B cell (primary cell): Measurements from ENCODE around the gene NFATC1. TPM values are rescaled to one million over a fixed set of nuclear protein-coding genes. Genes with fewer than 3 reads are reported as not detected.

Experiments used
- ATAC-seq: fragments of 200-7000 bp; cut with Tn5 transposase; one replicate; pipeline ENCODE4 v1.10.0; 2021; ENCODE audit warnings: low read depth, mild to moderate bottlenecking, moderate number of reproducible peaks, moderate library complexity
- CTCF ChIA-PET: fragments of 350-600 bp; sonication (Branson Sonifier 250); formaldehyde crosslinking; loops from one replicate; lab custom pipeline; 2021; ENCODE audit warnings: antibody characterized with exemption, inconsistent platforms; lab: Charles Lee
- POLR2A ChIA-PET: fragments of 350-600 bp; sonication (Branson Sonifier 250); formaldehyde crosslinking; loops from one replicate; lab custom pipeline; 2021; ENCODE audit warnings: antibody characterized with exemption; lab: Charles Lee
- DNase-seq: peaks from one replicate; pipeline ENCODE4 v3.0.0; 2013
- H2AFZ ChIP-seq: 2 replicates; pipeline ENCODE4 v1.6.1; 2012; ENCODE audit warnings: mild to moderate bottlenecking, low read depth, low read length; ENCODE audit not compliant: insufficient read depth, poor library complexity, severe bottlenecking
- H3K27ac ChIP-seq, 2 donors: 1 replicate in 1 of 2; 2 replicates in 1 of 2; pipeline ENCODE4 v1.5.1; 2012 to 2013; ENCODE audit warnings: low read length in 2 of 2, mild to moderate bottlenecking in 2 of 2, moderate library complexity in 1 of 2
- H3K27me3 ChIP-seq, 4 experiments: fragments of 200-600 bp in 1 of 4; sonication (generic) in 1 of 4; replicated peaks in 1 of 4; 1 replicate in 2 of 4; 2 replicates in 2 of 4; pipeline versions ENCODE4 v1.6.1 to v1.7.0; 2013 to 2016; ENCODE audit warnings: low read length in 3 of 4, mild to moderate bottlenecking in 2 of 4, mixed read lengths in 1 of 4, moderate library complexity in 1 of 4; ENCODE audit not compliant: insufficient read depth in 4 of 4, control insufficient read depth in 3 of 4; ENCODE audit errors: control extremely low read depth in 1 of 4
- H3K36me3 ChIP-seq, 2 experiments: replicated peaks in 1 of 2; 1 replicate in 1 of 2; 2 replicates in 1 of 2; pipeline versions ENCODE4 v1.6.1 to v1.7.1; 2013; ENCODE audit warnings: low read length in 1 of 2; ENCODE audit not compliant: insufficient read depth in 2 of 2, control insufficient read depth in 1 of 2; ENCODE audit errors: control extremely low read depth in 1 of 2, extremely low read depth in 1 of 2
- H3K4me1 ChIP-seq, 2 donors: fragments of 200-600 bp in 1 of 2; sonication (generic) in 1 of 2; 1 replicate in 1 of 2; 2 replicates in 1 of 2; pipeline versions ENCODE4 v1.5.1 to v1.6.1; 2013 to 2017; ENCODE audit warnings: low read length in 2 of 2; ENCODE audit not compliant: control insufficient read depth in 2 of 2, insufficient read depth in 2 of 2
- H3K4me2 ChIP-seq: replicated peaks from 2 replicates; pipeline ENCODE3; 2012; ENCODE audit warnings: mild to moderate bottlenecking, low read depth, low read length; ENCODE audit not compliant: poor library complexity, severe bottlenecking
- H3K4me3 ChIP-seq, 5 experiments: fragments of 200-600 bp in 1 of 5; sonication (generic) in 1 of 5; 1 replicate in 3 of 5; 2 replicates in 2 of 5; pipeline versions ENCODE4 v1.5.1 to v1.7.0; 2011 to 2016; ENCODE audit warnings: low read length in 4 of 5, mild to moderate bottlenecking in 4 of 5, low read depth in 2 of 5, control low read depth in 1 of 5, moderate library complexity in 1 of 5; ENCODE audit not compliant: insufficient read depth in 1 of 5; ENCODE audit errors: control extremely low read depth in 1 of 5, extremely low read depth in 1 of 5
- H3K79me2 ChIP-seq: fragments of 200-600 bp; sonication (generic); one replicate; pipeline ENCODE4 v1.6.0; 2016; ENCODE audit warnings: low read length; ENCODE audit not compliant: control insufficient read depth, insufficient read depth
- H3K9ac ChIP-seq: fragments of 200-600 bp; sonication (generic); 2 replicates; pipeline ENCODE4 v1.6.1; 2017; ENCODE audit warnings: mild to moderate bottlenecking, low read length, moderate library complexity
- H3K9me3 ChIP-seq, 3 donors: one replicate each; pipeline versions ENCODE4 v1.6.1 to v1.7.1; 2013; ENCODE audit warnings: low read length in 2 of 3; ENCODE audit not compliant: control insufficient read depth in 2 of 3, insufficient read depth in 1 of 3; ENCODE audit errors: control extremely low read depth in 1 of 3
- H4K20me1 ChIP-seq: 2 replicates; pipeline ENCODE4 v1.6.0; 2012; ENCODE audit warnings: mild to moderate bottlenecking, low read length; ENCODE audit not compliant: insufficient read depth, control insufficient read depth, poor library complexity, severe bottlenecking
- H3K27ac Mint-ChIP-seq: one replicate; pipeline ENCODE4 v1.8.0; 2021; ENCODE audit warnings: mixed read lengths
- H3K27me3 Mint-ChIP-seq: one replicate; pipeline ENCODE4 v1.8.0; 2021; ENCODE audit warnings: mixed read lengths
- H3K4me1 Mint-ChIP-seq: one replicate; pipeline ENCODE4 v1.8.0; 2021; ENCODE audit warnings: mixed read lengths
- H3K4me3 Mint-ChIP-seq: one replicate; pipeline ENCODE4 v1.8.0; 2021; ENCODE audit warnings: mixed read lengths
- H3K9me3 Mint-ChIP-seq: one replicate; pipeline ENCODE4 v1.8.0; 2022; ENCODE audit warnings: mixed read lengths; ENCODE audit not compliant: insufficient read depth
- EZH2 ChIP-seq: IDR thresholded peaks from 2 replicates; pipeline ENCODE4 v1.6.1; 2012; ENCODE audit warnings: borderline replicate concordance, low read depth, mild to moderate bottlenecking, moderate library complexity, low read length; ENCODE audit not compliant: insufficient read depth, poor library complexity, severe bottlenecking
- WGBS: methylation state at CpG from one replicate; pipeline ENCODE4 v1.1.5; 2013; ENCODE audit warnings: missing lambda C conversion rate; ENCODE audit not compliant: insufficient coverage; 5-methylcytosine and 5-hydroxymethylcytosine counted together
- intact Hi-C: fragments of 100-400 bp; cut with micrococcal nuclease; formaldehyde crosslinking; loops from one replicate; pipeline ENCODE4 v1.10.0; 2022
- polyA plus RNA-seq: library from polyadenylated mRNA; depleted of rRNA; stranded (reverse); fragments of >200 nt; gene quantifications from 2 replicates; pipeline ENCODE4 v1.2.3, GENCODE V29; 2012
- total RNA-seq, 2 donors: library from RNA; stranded (reverse); fragments of 120-200 nt in 1 of 2; gene quantifications; 1 replicate in 1 of 2; 2 replicates in 1 of 2; pipeline versions ENCODE4 v1.2.3 to v1.2.4, GENCODE V29; 2013 to 2022
- TF ChIP-seq, protein P1 (sequence below): fragments of 200-600 bp; IDR thresholded peaks from one replicate; pipeline ENCODE4 v1.8.0; 2022; ENCODE audit warnings: antibody characterized with exemption, mild to moderate bottlenecking

NFATC1 gene
- total and polyA plus RNA-seq, 2 donors (not counting 1 experiment from before 2014, with no cell fraction given) = 32.2 to 108 TPM

DNA sequence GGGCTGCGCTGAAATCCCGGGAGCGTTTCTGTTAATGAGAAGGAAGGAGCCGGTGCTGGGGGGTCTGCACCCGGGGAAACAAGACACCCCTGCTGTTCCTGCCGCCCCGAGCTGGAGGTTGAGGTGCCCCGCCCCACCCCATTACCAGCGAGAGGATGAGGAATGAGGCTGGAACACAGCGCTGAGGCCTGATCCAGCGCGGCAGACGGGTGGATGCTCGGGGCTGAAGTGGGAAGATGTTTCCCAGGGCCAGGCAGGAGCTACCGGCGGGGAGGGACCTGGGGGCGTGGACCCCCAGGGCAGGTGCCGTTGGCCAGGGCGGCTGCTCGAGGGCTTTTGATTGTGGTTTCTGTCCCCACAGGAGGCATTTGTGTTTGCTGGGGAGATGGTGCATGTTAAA is 149.5 kb downstream of the NFATC1 start:
- TF ChIP-seq, protein P1, sequence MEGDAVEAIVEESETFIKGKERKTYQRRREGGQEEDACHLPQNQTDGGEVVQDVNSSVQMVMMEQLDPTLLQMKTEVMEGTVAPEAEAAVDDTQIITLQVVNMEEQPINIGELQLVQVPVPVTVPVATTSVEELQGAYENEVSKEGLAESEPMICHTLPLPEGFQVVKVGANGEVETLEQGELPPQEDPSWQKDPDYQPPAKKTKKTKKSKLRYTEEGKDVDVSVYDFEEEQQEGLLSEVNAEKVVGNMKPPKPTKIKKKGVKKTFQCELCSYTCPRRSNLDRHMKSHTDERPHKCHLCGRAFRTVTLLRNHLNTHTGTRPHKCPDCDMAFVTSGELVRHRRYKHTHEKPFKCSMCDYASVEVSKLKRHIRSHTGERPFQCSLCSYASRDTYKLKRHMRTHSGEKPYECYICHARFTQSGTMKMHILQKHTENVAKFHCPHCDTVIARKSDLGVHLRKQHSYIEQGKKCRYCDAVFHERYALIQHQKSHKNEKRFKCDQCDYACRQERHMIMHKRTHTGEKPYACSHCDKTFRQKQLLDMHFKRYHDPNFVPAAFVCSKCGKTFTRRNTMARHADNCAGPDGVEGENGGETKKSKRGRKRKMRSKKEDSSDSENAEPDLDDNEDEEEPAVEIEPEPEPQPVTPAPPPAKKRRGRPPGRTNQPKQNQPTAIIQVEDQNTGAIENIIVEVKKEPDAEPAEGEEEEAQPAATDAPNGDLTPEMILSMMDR = no peak
- Histone ChIP-seq H3K27ac (no peak overlapping the region), H2AFZ (no peak overlapping the region), H3K36me3 (no peaks in the 10 kb centered on the region), H3K9ac (no peak overlapping the region), H3K79me2 (peaks cover 9% of the 10 kb centered on the region), H3K27me3 (peaks cover 0 to 2% (median 0%) of the 10 kb centered on the region in 4 experiments), H3K4me3 (no peak overlapping the region), H4K20me1 (no peaks in the 10 kb centered on the region), H3K9me3 (peaks cover 0 to 6% (median 0%) of the 10 kb centered on the region in 3 donors), H3K4me1 (no peaks in the 10 kb centered on the region), H3K4me2 (no peak overlapping the region)
- H3K27ac Mint-ChIP-seq = no peak overlapping the region
- no peak for DNase-seq
- ATAC-seq = no peak
- no peaks in the 10 kb centered on the region for H3K27me3 Mint-ChIP-seq
- no peak overlapping the region for H3K4me3 Mint-ChIP-seq
- no peaks in the 10 kb centered on the region for H3K4me1 Mint-ChIP-seq
- H3K9me3 Mint-ChIP-seq = peaks cover 3% of the 10 kb centered on the region
- intact Hi-C loops = no loop called here
- POLR2A ChIA-PET = no interaction called here
- 88% methylated on average over 17 of the region's 20 CpGs for WGBS
- CTCF ChIA-PET = no interaction called here

DNA sequence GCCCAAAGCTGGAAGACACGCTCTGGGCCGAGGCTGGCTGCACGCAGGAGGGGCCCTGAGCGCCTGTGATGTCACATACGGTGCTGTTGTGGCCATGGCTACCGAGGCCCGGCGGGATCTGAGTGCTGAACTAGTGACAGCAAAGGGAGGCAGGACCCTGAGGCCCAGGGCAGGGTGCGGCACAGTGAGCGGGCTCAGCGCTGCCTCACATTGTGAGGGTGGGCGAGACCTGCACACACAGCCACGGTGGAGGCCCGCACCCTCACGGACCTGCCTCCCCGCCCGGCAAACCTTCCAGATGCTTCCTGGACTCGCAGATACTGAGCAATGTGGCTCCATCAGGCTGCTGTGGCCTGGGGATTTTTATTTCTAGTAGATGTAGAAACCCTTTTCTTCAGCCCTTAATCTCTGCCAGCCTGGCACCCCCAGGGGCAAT is 150.0 kb downstream of the NFATC1 start:
- 42% methylated on average over 17 of the region's 18 CpGs for WGBS
- no peaks in the 10 kb centered on the region for H3K27me3 Mint-ChIP-seq
- TF ChIP-seq, protein P1 = no peak
- TF ChIP-seq EZH2 = no peak
- ChIA-PET CTCF (no interaction called here), POLR2A (no interaction called here)
- H3K9ac ChIP-seq = no peak overlapping the region
- peaks cover 0 to 6% (median 0%) of the 10 kb centered on the region in 3 donors for H3K9me3 ChIP-seq
- no peak overlapping the region for H2AFZ ChIP-seq
- H3K4me3 Mint-ChIP-seq = no peak overlapping the region
- peaks cover 9% of the 10 kb centered on the region for H3K79me2 ChIP-seq
- no peaks in the 10 kb centered on the region for H3K4me1 ChIP-seq
- H3K27ac ChIP-seq = no peak overlapping the region
- intact Hi-C loops = no loop called here
- H3K4me1 Mint-ChIP-seq = no peaks in the 10 kb centered on the region
- peaks cover 0 to 2% (median 0%) of the 10 kb centered on the region in 4 experiments for H3K27me3 ChIP-seq
- ATAC-seq (no peak), DNase-seq (no peak)
- H4K20me1 ChIP-seq = no peaks in the 10 kb centered on the region
- H3K4me3 ChIP-seq = no peak overlapping the region
- peaks cover 3% of the 10 kb centered on the region for H3K9me3 Mint-ChIP-seq
- no peaks in the 10 kb centered on the region for H3K36me3 ChIP-seq
- no peak overlapping the region for H3K27ac Mint-ChIP-seq
- no peak overlapping the region for H3K4me2 ChIP-seq
